Endothelial cell of umbilical vein (primary cell): ENCODE measurements around the gene PKDCC. TPM values are rescaled to one million over a fixed set of nuclear protein-coding genes. Genes with fewer than 3 reads are reported as not detected.

Source experiments
- BruUV-seq: library from RNA; stranded (reverse); fragments of 400-500 nt; replicated peaks from 2 replicates; lab custom pipeline; 2021; lab: Mats Ljungman, UMichigan
- CTCF ChIA-PET: fragments of 300-600, 350-600 bp; sonication (Branson Sonifier 250); formaldehyde crosslinking; loops from one replicate; lab custom pipeline; 2021; ENCODE audit warnings: antibody characterized with exemption, inconsistent platforms; lab: Charles Lee
- POLR2A ChIA-PET: fragments of 300-600, 350-600 bp; sonication (Branson Sonifier 250); formaldehyde crosslinking; loops from one replicate; lab custom pipeline; 2021; ENCODE audit warnings: antibody characterized with exemption, inconsistent platforms; lab: Charles Lee
- DNase-seq: peaks from one replicate; pipeline ENCODE4 v3.0.0-alpha.2; 2011; ENCODE audit warnings: low read depth, low spot score
- FAIRE-seq: peaks from 2 replicates; lab custom pipeline; 2011; peaks lifted over from hg19 to GRCh38; lab: Jason Lieb, UNC
- H2AFZ ChIP-seq: 2 replicates; pipeline ENCODE4 v1.6.0; 2012; ENCODE audit warnings: low read depth, low read length, control low read depth, inconsistent platforms
- H3K27ac ChIP-seq: 2 replicates; pipeline ENCODE4 v1.5.1; 2011; ENCODE audit warnings: low read depth, mild to moderate bottlenecking, control low read depth, low read length, moderate library complexity; ENCODE audit not compliant: insufficient read depth
- H3K27me3 ChIP-seq, 2 experiments: 2 replicates each; pipeline versions ENCODE4 v1.6.0 to v1.6.1; 2011; ENCODE audit warnings: low read length in 2 of 2, mixed read lengths in 1 of 2; ENCODE audit not compliant: control insufficient read depth in 2 of 2, insufficient read depth in 2 of 2
- H3K36me3 ChIP-seq, 2 experiments: 2 replicates in 1 of 2; 3 replicates in 1 of 2; pipeline ENCODE4 v1.5.1; 2011; ENCODE audit warnings: low read length in 2 of 2, mild to moderate bottlenecking in 1 of 2, moderate library complexity in 1 of 2; ENCODE audit not compliant: control insufficient read depth in 2 of 2, insufficient read depth in 2 of 2; ENCODE audit errors: extremely low read depth in 1 of 2
- H3K4me1 ChIP-seq: 3 replicates; pipeline ENCODE4 v1.5.1; 2011; ENCODE audit warnings: mild to moderate bottlenecking, low read length; ENCODE audit not compliant: control insufficient read depth, insufficient read depth; ENCODE audit errors: extremely low read depth
- H3K4me2 ChIP-seq: 2 replicates; pipeline ENCODE4 v1.6.1; 2011; ENCODE audit warnings: low read length, control low read depth, mixed read lengths; ENCODE audit not compliant: insufficient read depth
- H3K4me3 ChIP-seq, 3 experiments: fragments of 200-600 bp in 1 of 3; sonication (generic), shearing (Covaris generic) in 1 of 3; replicated peaks in 1 of 3; 2 replicates each; pipeline ENCODE4 v1.5.1; 2011 to 2016; ENCODE audit warnings: control low read depth in 3 of 3, low read length in 3 of 3, mild to moderate bottlenecking in 2 of 3, inconsistent platforms in 1 of 3, low read depth in 1 of 3, moderate library complexity in 1 of 3; ENCODE audit not compliant: insufficient read depth in 1 of 3
- H3K79me2 ChIP-seq: 2 replicates; pipeline ENCODE4 v1.6.0; 2012; ENCODE audit warnings: low read length, inconsistent platforms; ENCODE audit not compliant: control insufficient read depth, insufficient read depth
- H3K9ac ChIP-seq: replicated peaks from 2 replicates; pipeline ENCODE3; 2011; ENCODE audit warnings: low read length, control low read depth; ENCODE audit not compliant: insufficient read depth; ENCODE audit errors: extremely low read depth
- H3K9me1 ChIP-seq: replicated peaks from 3 replicates; pipeline ENCODE4 v1.6.0; 2011; ENCODE audit warnings: mild to moderate bottlenecking, low read length; ENCODE audit not compliant: control insufficient read depth, insufficient read depth; ENCODE audit errors: extremely low read depth
- H3K9me3 ChIP-seq: replicated peaks from 2 replicates; pipeline ENCODE4 v1.5.1; 2012; ENCODE audit warnings: low read length, inconsistent platforms; ENCODE audit not compliant: control insufficient read depth, insufficient read depth
- H4K20me1 ChIP-seq: replicated peaks from 2 replicates; pipeline ENCODE3; 2011; ENCODE audit warnings: mild to moderate bottlenecking, low read length; ENCODE audit not compliant: control insufficient read depth, insufficient read depth; ENCODE audit errors: extremely low read depth
- EZH2 ChIP-seq: IDR thresholded peaks from 2 replicates; pipeline ENCODE4 v1.6.1; 2012; ENCODE audit warnings: borderline replicate concordance, low read depth, mild to moderate bottlenecking, moderate library complexity, low read length, inconsistent platforms; ENCODE audit not compliant: severe bottlenecking
- FOS ChIP-seq: IDR thresholded peaks from 2 replicates; pipeline ENCODE4 v1.6.1; 2011; ENCODE audit warnings: mild to moderate bottlenecking, low read length, moderate library complexity, borderline replicate concordance; ENCODE audit not compliant: insufficient read depth
- GATA2 ChIP-seq: IDR thresholded peaks from 2 replicates; pipeline ENCODE4 v1.7.0; 2011; ENCODE audit warnings: low read depth, mild to moderate bottlenecking, moderate library complexity, mixed read lengths, low read length; ENCODE audit not compliant: insufficient read length, insufficient read depth
- JUN ChIP-seq: IDR thresholded peaks from 2 replicates; pipeline ENCODE4 v1.6.1; 2011; ENCODE audit warnings: borderline replicate concordance, low read depth; ENCODE audit not compliant: insufficient read length, insufficient read depth
- MYC ChIP-seq: IDR thresholded peaks from one replicate; pipeline ENCODE4 v1.6.1; 2011; ENCODE audit warnings: mild to moderate bottlenecking, low read depth, low read length
- POLR2A ChIP-seq: IDR thresholded peaks from 2 replicates; pipeline ENCODE4 v1.6.1; 2012; ENCODE audit warnings: low read depth, mild to moderate bottlenecking, control low read depth, low read length
- POLR2AphosphoS5 ChIP-seq: IDR thresholded peaks from 2 replicates; pipeline ENCODE4 v1.6.1; 2012; ENCODE audit warnings: low read depth, mild to moderate bottlenecking, control low read depth, low read length, moderate library complexity; ENCODE audit not compliant: insufficient read depth
- dilution Hi-C: fragments of 300-500 bp; cut with MboI; formaldehyde crosslinking; loops from one replicate; pipeline ENCODE4 v1.15.0; 2019; ENCODE audit warnings: low sequenced_read_pairs; ENCODE audit not compliant: extremely low pct_ligation_motif_present
- intact Hi-C: fragments of 100-400 bp; cut with micrococcal nuclease; formaldehyde crosslinking; loops from one replicate; pipeline ENCODE4 v1.10.0; 2022
- polyA plus RNA-seq, 4 experiments: library from polyadenylated mRNA; depleted of rRNA in 3 of 4; stranded (reverse) in 3 of 4; unstranded in 1 of 4; fragments of >200 nt; gene quantifications; 2 replicates each; pipeline versions ENCODE4 v1.2.1 to v1.2.3, GENCODE V29; 2011 to 2012; ENCODE audit warnings: missing spikeins in 1 of 4
- total RNA-seq: library from RNA; stranded (reverse); gene quantifications from 2 replicates; pipeline ENCODE4 v1.2.3, GENCODE V29; 2021
- TF ChIP-seq, protein P1 (sequence below): IDR thresholded peaks from 2 replicates; pipeline ENCODE4 v1.6.1; 2011; ENCODE audit not compliant: insufficient read depth, insufficient read length
- TF ChIP-seq, protein P2 (sequence below), 2 donors: IDR thresholded peaks; 1 replicate in 1 of 2; 2 replicates in 1 of 2; pipeline ENCODE4 v1.5.1; 2011; ENCODE audit warnings: low read length in 2 of 2, mild to moderate bottlenecking in 2 of 2, moderate library complexity in 2 of 2, control low read depth in 1 of 2, inconsistent platforms in 1 of 2, low read depth in 1 of 2; ENCODE audit not compliant: insufficient read depth in 1 of 2; ENCODE audit errors: extremely low read depth in 1 of 2

The PKDCC gene
- total and polyA plus RNA-seq, 2 donors (not counting 3 experiments of a cell fraction or from before 2014, with no cell fraction given) = 3.0 to 5.9 TPM

DNA sequence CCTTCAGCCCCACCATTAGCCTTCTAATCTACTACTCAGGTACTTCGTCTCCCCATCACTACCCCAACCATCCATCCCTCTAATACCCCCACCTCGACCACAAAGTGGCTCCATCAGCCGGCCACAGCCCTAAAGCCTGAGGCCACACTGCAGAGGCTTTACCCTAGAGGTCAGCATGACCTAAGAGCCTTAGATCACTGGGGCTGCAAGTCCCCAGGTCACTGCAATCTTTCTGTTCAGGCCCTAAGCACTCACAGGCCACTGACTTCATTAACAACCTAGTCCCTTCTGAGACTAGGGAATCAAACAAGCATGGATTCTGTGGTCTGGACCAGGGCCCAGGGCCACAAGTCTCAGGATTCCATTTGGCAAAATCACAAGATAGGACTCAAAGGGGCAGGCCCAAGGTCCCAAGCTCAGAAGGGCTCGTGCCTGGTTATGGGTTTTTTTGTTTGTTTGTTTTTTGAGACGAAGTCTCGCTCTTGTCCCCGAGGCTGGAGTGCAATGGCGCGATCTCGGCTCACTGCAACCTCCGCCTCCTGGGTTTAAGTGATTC is 37.0 kb upstream of the PKDCC start:
- Histone ChIP-seq H2AFZ (no peak overlapping the region), H4K20me1 (no peaks in the 10 kb centered on the region), H3K36me3 (no peaks in the 10 kb centered on the region), H3K9ac (no peak overlapping the region), H3K4me2 (no peak overlapping the region), H3K4me1 (no peaks in the 10 kb centered on the region), H3K9me1 (no peaks in the 10 kb centered on the region), H3K79me2 (no peaks in the 10 kb centered on the region), H3K9me3 (no peaks in the 10 kb centered on the region), H3K27ac (no peak overlapping the region), H3K27me3 (no peaks in the 10 kb centered on the region), H3K4me3 (no peak overlapping the region)
- ChIA-PET CTCF (interaction anchor here (1.5 to 4.5 kb wide), 2 partner anchors 18 to 141 kb away, joined by 3 to 21 read pairs; no protein-coding TSS in a partner anchor), POLR2A (no interaction called here)
- BruUV-seq = no TSS peak
- DNase-seq (no peak), FAIRE-seq (no peak)
- dilution Hi-C loops (no loop called here), intact Hi-C loops (no loop called here)
- TF ChIP-seq POLR2AphosphoS5 = no peak
- no peak for TF ChIP-seq MYC
- TF ChIP-seq, protein P1, sequence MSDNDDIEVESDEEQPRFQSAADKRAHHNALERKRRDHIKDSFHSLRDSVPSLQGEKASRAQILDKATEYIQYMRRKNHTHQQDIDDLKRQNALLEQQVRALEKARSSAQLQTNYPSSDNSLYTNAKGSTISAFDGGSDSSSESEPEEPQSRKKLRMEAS = no peak
- no peak for TF ChIP-seq JUN
- no peak for TF ChIP-seq GATA2
- no peak for TF ChIP-seq EZH2
- TF ChIP-seq FOS = no peak
- TF ChIP-seq, protein P2, sequence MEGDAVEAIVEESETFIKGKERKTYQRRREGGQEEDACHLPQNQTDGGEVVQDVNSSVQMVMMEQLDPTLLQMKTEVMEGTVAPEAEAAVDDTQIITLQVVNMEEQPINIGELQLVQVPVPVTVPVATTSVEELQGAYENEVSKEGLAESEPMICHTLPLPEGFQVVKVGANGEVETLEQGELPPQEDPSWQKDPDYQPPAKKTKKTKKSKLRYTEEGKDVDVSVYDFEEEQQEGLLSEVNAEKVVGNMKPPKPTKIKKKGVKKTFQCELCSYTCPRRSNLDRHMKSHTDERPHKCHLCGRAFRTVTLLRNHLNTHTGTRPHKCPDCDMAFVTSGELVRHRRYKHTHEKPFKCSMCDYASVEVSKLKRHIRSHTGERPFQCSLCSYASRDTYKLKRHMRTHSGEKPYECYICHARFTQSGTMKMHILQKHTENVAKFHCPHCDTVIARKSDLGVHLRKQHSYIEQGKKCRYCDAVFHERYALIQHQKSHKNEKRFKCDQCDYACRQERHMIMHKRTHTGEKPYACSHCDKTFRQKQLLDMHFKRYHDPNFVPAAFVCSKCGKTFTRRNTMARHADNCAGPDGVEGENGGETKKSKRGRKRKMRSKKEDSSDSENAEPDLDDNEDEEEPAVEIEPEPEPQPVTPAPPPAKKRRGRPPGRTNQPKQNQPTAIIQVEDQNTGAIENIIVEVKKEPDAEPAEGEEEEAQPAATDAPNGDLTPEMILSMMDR (IDR thresholded peaks at IDR 0.05; ENCODE audit: extremely low read depth in 1 of 2, insufficient read depth in 1 of 2, low read depth in 1 of 2, low read length in 2 of 2) = no peak
- TF ChIP-seq POLR2A = no peak
